WI38 (cell line): ENCODE results near the gene TSPAN11.

ENCODE experiments used
- H3K4me3 ChIP-seq: 2 replicates; pipeline ENCODE4 v1.5.1; 2011; ENCODE audit warnings: low read depth, mild to moderate bottlenecking, control low read depth, low read length
- TF ChIP-seq, protein P1 (sequence below): IDR thresholded peaks from 2 replicates; pipeline ENCODE4 v1.5.1; 2012; ENCODE audit warnings: low read depth, mild to moderate bottlenecking, control low read depth, low read length

The TSPAN11 gene

GRCh38 chr12:30988646-30989286 is 62.2 kb downstream of the TSPAN11 start:
- TF ChIP-seq, protein P1, sequence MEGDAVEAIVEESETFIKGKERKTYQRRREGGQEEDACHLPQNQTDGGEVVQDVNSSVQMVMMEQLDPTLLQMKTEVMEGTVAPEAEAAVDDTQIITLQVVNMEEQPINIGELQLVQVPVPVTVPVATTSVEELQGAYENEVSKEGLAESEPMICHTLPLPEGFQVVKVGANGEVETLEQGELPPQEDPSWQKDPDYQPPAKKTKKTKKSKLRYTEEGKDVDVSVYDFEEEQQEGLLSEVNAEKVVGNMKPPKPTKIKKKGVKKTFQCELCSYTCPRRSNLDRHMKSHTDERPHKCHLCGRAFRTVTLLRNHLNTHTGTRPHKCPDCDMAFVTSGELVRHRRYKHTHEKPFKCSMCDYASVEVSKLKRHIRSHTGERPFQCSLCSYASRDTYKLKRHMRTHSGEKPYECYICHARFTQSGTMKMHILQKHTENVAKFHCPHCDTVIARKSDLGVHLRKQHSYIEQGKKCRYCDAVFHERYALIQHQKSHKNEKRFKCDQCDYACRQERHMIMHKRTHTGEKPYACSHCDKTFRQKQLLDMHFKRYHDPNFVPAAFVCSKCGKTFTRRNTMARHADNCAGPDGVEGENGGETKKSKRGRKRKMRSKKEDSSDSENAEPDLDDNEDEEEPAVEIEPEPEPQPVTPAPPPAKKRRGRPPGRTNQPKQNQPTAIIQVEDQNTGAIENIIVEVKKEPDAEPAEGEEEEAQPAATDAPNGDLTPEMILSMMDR: no peak
- H3K4me3 ChIP-seq: no peak overlapping the region

GRCh38 chr12:30989754-30990153 is 63.2 kb downstream of the TSPAN11 start:
- TF ChIP-seq, protein P1: no peak
- H3K4me3 ChIP-seq: no peak overlapping the region

DNA sequence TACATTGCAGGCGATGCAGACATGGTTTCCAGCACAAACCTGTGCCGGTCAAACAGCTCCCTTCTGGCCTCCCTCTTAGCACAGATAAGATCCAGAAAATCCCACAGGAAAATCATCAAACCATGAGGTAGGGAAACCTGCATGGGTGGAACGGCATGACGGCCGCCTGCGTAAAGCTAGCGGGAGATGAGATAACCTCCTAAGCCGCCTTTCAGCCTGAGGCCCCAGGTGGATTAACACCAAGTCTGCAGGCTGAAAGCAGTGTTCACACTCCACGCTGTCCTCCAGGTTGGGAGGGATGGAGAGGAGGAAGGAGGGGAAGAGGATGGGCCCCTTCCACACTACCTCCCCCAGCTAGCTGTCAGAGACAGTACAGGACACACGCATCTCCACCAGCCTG is 63.8 kb downstream of the TSPAN11 start:
- TF ChIP-seq, protein P1: no peak
- no peak overlapping the region for H3K4me3 ChIP-seq

DNA sequence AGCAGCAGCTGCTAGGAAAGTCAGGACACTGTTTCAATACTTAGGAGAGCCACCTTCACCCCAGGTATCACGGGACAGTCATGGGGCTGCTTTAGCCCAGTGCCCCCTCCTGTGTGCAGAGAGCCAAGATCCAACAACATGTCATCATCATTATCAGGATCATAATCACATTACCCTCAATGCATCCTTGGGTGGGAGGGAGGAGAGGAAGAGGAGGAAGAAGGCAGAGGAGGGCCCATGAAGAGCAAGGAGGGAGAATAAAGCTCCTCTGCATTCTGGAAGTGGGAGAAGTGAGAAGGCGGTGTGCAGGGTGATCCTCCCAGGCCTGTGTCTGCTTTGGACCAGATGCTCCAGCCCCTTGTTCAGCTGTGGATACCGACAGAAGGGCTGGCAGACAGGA is 64.2 kb downstream of the TSPAN11 start:
- TF ChIP-seq, protein P1: no peak
- H3K4me3 ChIP-seq: no peak overlapping the region

DNA sequence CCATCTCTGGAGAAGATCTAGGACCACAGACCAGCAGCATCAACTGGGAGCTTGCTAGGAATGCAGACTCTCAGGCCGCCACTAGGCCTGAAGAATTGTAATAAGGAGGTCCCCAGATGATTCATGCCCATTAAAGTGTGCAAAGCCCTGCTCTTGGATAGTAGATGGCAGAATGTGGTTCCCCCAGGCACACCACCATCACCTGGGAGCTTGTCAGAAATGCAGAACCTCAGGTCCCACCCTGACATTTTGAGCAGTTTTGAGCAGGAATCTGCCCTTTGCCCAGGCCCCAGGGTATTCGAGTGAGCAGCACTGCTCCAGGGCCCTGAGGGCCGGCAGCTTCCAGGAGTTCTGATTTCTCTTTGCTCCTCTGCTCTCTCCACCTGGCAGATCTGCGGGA is 64.9 kb downstream of the TSPAN11 start:
- H3K4me3 ChIP-seq: no peak overlapping the region
- TF ChIP-seq, protein P1: no peak

DNA sequence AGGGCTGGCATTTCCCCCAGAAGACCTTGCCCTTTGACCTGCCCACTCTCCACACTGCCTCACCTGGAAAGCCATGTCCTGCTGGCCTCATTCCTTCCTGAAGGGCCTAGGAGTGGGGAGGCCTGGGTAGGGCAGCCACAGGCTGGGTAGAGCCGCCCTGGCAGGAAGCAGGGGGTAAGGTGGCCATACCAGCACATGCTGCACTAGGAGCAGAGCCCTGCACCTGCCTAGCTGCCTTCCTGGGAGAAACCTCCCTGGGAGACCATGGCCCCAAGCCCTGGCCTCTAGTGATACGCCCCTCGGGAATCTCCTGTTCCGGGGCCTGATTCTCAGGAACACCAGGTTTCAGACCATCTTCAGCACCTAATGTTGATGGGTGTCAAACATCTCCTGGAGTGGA is 65.8 kb downstream of the TSPAN11 start:
- TF ChIP-seq, protein P1: no peak
- H3K4me3 ChIP-seq: no peak overlapping the region

- H3K4me3 ChIP-seq: no peak overlapping the region
- TF ChIP-seq, protein P1: no peak
Observed at GRCh38 chr12:30993766-30994165, 67.2 kb downstream of the TSPAN11 start.
